Astrocyte of the spinal cord (primary cell): ENCODE data around the gene SCAP.

Experiments
- DNase-seq: peaks from one replicate; pipeline ENCODE4 v3.0.0; 2011; ENCODE audit warnings: low read depth, low spot score
- H3K4me3 ChIP-seq: 2 replicates; pipeline ENCODE4 v1.5.1; 2011; ENCODE audit warnings: low read depth, mild to moderate bottlenecking, low read length, moderate library complexity
- in situ Hi-C: cut with HindIII; loops from 2 replicates; pipeline ENCODE4 v1.10.0; 2017; ENCODE audit warnings: low sequenced_read_pairs
- TF ChIP-seq, protein P1 (sequence below): IDR thresholded peaks from 2 replicates; pipeline ENCODE4 v1.5.1; 2012; ENCODE audit warnings: low read depth, mild to moderate bottlenecking, low read length, inconsistent platforms

Gene SCAP

DNA sequence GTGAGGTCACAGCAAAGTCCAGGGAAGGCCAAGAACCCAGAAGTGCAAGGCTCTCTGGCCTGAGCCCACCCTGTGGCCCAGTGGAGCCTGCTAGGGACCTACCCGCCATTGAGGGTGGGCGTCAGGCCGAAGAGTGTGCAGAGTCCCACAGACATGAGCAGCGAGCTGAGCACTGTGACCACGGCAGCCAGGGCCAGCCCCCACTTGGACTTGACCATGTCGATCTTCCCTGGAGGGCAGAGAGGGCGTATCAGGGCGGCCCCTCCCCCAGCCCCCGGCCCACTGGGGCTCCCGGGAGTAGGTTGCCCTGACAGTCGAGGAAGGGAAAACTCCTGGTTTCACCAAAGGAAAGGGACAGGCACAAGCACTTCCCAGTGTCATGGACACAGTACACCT is 50.4 kb downstream of the SCAP start:
- TF ChIP-seq, protein P1, sequence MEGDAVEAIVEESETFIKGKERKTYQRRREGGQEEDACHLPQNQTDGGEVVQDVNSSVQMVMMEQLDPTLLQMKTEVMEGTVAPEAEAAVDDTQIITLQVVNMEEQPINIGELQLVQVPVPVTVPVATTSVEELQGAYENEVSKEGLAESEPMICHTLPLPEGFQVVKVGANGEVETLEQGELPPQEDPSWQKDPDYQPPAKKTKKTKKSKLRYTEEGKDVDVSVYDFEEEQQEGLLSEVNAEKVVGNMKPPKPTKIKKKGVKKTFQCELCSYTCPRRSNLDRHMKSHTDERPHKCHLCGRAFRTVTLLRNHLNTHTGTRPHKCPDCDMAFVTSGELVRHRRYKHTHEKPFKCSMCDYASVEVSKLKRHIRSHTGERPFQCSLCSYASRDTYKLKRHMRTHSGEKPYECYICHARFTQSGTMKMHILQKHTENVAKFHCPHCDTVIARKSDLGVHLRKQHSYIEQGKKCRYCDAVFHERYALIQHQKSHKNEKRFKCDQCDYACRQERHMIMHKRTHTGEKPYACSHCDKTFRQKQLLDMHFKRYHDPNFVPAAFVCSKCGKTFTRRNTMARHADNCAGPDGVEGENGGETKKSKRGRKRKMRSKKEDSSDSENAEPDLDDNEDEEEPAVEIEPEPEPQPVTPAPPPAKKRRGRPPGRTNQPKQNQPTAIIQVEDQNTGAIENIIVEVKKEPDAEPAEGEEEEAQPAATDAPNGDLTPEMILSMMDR = no peak
- no peak overlapping the region for H3K4me3 ChIP-seq
- DNase-seq = no peak
- in situ Hi-C loops = no loop called here

DNA sequence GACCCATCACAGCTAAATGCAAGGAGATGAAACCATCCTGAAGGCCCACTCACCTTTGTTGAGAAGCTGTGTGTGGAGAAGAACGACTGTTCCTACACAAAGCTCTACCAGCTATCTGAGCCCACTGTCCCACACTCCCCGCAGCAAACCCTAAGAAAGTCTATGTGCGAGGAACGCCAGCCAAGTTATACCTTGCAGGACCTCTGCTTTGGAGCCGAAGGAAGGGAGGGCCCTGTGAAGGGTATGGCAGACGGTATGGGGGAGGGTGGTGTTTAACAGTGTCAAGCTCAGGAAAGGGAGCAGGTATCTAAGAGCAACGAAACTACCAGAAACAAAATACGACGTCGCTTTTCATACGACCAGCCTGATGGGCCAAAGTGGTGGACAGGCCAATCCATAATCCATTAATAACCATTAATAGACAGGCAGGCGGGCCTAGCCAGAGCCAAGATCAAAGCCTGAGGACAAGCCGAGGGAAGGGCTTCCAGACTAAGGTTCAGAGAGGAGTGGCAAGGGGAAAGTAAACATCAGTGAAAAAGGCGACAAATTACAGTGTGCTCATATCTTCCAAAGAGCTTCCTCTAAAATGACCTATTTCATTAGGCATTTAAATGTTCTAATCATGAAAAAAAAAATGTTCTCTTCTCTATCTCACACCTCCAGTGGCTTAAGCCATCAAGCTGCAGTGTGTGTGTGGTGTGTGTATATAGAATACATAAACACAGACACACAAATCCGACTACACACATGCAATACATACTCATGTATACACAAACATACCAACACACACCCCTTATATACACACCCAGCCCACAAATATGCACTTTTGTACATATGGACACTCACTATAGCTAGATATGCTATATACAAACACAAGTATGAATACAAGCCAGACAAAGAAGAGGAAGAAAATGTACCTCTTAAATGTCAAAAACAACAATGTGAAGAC is 51.0 kb downstream of the SCAP start:
- in situ Hi-C loops = no loop called here
- DNase-seq = no peak
- TF ChIP-seq, protein P1 = no peak
- H3K4me3 ChIP-seq = no peak overlapping the region

DNA sequence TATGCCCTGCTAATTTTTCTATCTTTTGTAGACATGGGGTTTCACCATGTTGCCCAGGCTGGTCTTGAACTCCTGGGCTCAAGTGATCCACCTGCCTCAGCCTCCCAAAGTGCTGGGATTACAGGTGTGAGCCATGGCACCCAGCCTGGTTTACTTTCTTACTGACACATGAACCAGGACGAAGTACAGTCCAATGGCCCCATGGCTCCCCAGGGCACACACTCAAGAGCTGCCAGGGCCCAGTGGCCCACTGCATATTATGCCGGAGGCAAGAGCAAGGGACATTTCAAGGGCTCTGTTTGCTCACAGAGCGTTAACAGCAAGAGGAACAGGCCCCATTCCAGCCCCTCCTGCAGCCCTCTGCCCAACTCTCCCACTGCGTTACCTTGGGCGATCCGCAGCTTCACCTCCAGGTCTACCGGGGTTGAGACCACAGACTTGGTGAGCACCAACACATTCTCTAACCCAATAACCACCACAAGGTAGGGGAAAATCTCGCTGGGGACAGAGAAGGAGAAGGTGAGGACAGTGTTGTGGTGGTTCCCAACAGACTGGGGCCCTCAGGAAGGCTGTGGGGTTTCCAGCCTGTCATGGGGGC is 52.1 kb downstream of the SCAP start:
- TF ChIP-seq, protein P1 = no peak
- no peak for DNase-seq
- no peak overlapping the region for H3K4me3 ChIP-seq
- in situ Hi-C loops = no loop called here

DNA sequence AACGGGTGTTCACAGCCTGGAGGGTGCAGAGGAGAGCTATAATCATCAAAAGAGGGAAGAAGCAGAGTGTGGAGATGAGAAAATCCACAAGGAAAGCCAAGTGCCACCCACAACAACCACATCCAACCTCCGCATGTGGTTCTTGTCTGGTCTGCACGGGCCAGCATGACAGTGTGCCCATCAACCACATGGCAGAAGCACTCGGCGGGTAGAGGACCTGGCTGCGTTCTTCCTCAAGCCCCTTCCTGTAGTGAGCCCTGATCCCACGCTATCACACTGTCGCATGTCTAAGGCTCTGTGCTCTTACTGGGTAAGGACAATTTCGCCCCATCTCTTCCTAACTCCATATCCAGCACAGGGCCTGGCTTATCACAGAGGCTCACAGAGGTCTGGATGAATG is 53.0 kb downstream of the SCAP start:
- TF ChIP-seq, protein P1 = no peak
- no peak for DNase-seq
- in situ Hi-C loops = no loop called here
- no peak overlapping the region for H3K4me3 ChIP-seq

DNA sequence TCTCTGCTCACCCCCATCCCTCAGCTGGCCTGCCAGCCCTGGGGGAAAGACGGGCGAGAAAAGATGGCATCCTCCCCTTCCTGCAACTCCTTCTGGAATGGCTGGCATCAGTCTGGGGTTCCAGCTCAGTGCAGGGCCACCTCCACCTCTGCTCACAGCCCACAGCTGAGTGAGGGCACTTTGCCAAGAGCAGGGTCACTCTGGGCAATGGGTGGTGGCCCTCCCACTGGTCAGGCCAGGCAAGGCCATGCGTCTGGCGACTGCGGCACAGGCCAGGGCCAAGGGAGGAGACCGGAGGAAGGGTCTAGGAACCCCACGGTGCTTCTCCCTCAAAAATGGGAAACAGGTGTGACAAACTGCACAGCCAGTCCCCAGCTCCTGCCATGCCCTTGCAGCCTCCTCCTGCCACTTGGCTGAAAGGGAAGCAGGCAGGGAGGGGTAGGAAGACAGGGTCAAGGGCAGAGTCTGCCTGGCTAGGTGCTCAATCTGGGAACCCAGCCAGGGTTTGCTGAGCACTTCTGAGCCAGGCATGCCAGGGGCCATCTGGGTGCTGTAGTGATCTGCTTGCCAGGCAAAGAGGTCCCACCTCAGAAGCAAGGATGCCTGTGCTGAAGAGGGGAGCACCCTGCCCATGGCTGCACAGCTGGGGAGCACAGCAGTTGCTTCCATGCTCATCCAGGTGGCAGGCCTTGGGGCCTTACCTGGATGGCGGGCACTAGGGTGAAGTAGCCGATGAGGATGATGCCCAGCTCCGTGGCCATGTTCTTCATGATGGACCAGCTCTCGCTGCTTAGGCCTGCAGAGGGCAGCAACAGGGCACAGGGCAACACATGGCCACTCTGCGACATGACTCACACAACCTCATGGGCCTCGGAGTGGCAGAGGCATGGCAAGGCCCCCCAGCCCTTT is 53.7 kb downstream of the SCAP start:
- in situ Hi-C loops = no loop called here
- no peak overlapping the region for H3K4me3 ChIP-seq
- DNase-seq = no peak
- TF ChIP-seq, protein P1 = peak; percentile 22
